HepG2 (cell line): ENCODE data around the gene VWA3A. TPM values are rescaled to one million over a fixed set of nuclear protein-coding genes. Genes with fewer than 3 reads are reported as not detected.

Experiments
- ATAC-seq: fragments of 200-7000 bp; cut with Tn5 transposase; 3 replicates; pipeline ENCODE4 v1.9.1; 2020; ENCODE audit warnings: mild to moderate bottlenecking, moderate library complexity
- BruUV-seq: library from RNA; stranded (reverse); fragments of 400-500 nt; replicated peaks from 2 replicates; lab custom pipeline; 2021; lab: Mats Ljungman, UMichigan
- CTCF ChIA-PET: fragments of 300-600 bp; formaldehyde crosslinking; extraction: SDS; loops from one replicate; lab custom pipeline; 2021; ENCODE audit warnings: low total read pairs, inconsistent platforms, low intra/inter-chr PET ratio; lab: Yijun Ruan, JAX
- POLR2A ChIA-PET: fragments of 350-600 bp; sonication (Branson Sonifier 250); formaldehyde crosslinking; loops from one replicate; lab custom pipeline; 2020; ENCODE audit warnings: antibody characterized with exemption, inconsistent platforms; lab: Yijun Ruan, JAX
- DNase-seq: peaks from one replicate; pipeline ENCODE4 v3.0.0-alpha.2; 2015; ENCODE audit warnings: low spot score
- FAIRE-seq: peaks from 3 replicates; lab custom pipeline; 2011; peaks lifted over from hg19 to GRCh38; lab: Jason Lieb, UNC
- H2AFZ ChIP-seq: one replicate; pipeline ENCODE4 v1.6.1; 2011; ENCODE audit warnings: low read length, inconsistent platforms
- H3K27ac ChIP-seq: fragments of 300-600 bp; 3 replicates; pipeline ENCODE4 v1.8.0; 2011; ENCODE audit warnings: mixed run types, mild to moderate bottlenecking, mixed read lengths, low read length, inconsistent platforms; ENCODE audit not compliant: insufficient read depth; ENCODE audit errors: extremely low read length
- H3K27me3 ChIP-seq, 2 experiments: fragments of 200-600 bp in 1 of 2; 2 replicates in 1 of 2; 3 replicates in 1 of 2; pipeline versions ENCODE4 v1.6.0 to v1.8.0; 2011; ENCODE audit warnings: low read length in 2 of 2, mild to moderate bottlenecking in 2 of 2, moderate library complexity in 2 of 2, inconsistent platforms in 1 of 2; ENCODE audit not compliant: insufficient read depth in 2 of 2, control insufficient read depth in 1 of 2
- H3K36me3 ChIP-seq, 2 experiments: fragments of 200-600 bp in 1 of 2; replicated peaks in 1 of 2; 2 replicates in 1 of 2; 3 replicates in 1 of 2; pipeline versions ENCODE4 v1.5.1 to v1.8.0; 2011; ENCODE audit warnings: low read length in 2 of 2, inconsistent platforms in 1 of 2; ENCODE audit not compliant: insufficient read depth in 2 of 2, control insufficient read depth in 1 of 2
- H3K4me1 ChIP-seq: 2 replicates; pipeline ENCODE4 v1.5.1; 2012; ENCODE audit warnings: low read length, inconsistent platforms; ENCODE audit not compliant: insufficient read depth
- H3K4me2 ChIP-seq: 2 replicates; pipeline ENCODE4 v1.6.0; 2011; ENCODE audit warnings: low read depth, low read length, inconsistent platforms
- H3K4me3 ChIP-seq, 3 experiments: fragments of 200-600 bp in 1 of 3; sonication (generic), shearing (Covaris generic) in 1 of 3; replicated peaks in 1 of 3; 2 replicates each; pipeline ENCODE4 v1.5.1; 2011 to 2016; ENCODE audit warnings: low read length in 3 of 3, inconsistent platforms in 2 of 3, low read depth in 2 of 3, mild to moderate bottlenecking in 2 of 3, control low read depth in 1 of 3, mixed read lengths in 1 of 3; ENCODE audit not compliant: insufficient read depth in 1 of 3
- H3K79me2 ChIP-seq: one replicate; pipeline ENCODE4 v1.6.1; 2011; ENCODE audit warnings: low read length, inconsistent platforms; ENCODE audit not compliant: insufficient read depth
- H3K9ac ChIP-seq: 2 replicates; pipeline ENCODE4 v1.6.0; 2011; ENCODE audit warnings: mild to moderate bottlenecking, low read depth, low read length, inconsistent platforms; ENCODE audit not compliant: insufficient read depth
- H3K9me3 ChIP-seq: 2 replicates; pipeline ENCODE4 v1.5.1; 2012; ENCODE audit warnings: mild to moderate bottlenecking, low read length
- H4K20me1 ChIP-seq: 2 replicates; pipeline ENCODE4 v1.6.0; 2011; ENCODE audit warnings: inconsistent platforms, mild to moderate bottlenecking, low read length, moderate library complexity; ENCODE audit not compliant: insufficient read depth
- AGO2 ChIP-seq: fragments of 200-400 bp; formaldehyde crosslinking; optimal IDR thresholded peaks from 2 replicates; pipeline ENCODE3; 2017; ENCODE audit warnings: mild to moderate bottlenecking, low read depth, low read length, moderate library complexity
- MAFF ChIP-seq: IDR thresholded peaks from 2 replicates; pipeline ENCODE4 v1.6.1; 2011; ENCODE audit warnings: low read depth, low read length, improper control_type of control experiment
- MAFK ChIP-seq, 2 experiments: IDR thresholded peaks in 1 of 2; conservative IDR thresholded peaks in 1 of 2; 2 replicates each; pipeline ENCODE4 v1.6.1; 2011; ENCODE audit warnings: improper control_type of control experiment in 2 of 2, low read length in 2 of 2
- ZNF460 ChIP-seq: sonication (generic); formaldehyde crosslinking; IDR thresholded peaks from 2 replicates; pipeline ENCODE4 v1.5.1; 2020; ENCODE audit warnings: missing genetic modification reagents, mild to moderate bottlenecking, borderline replicate concordance
- ZNF557 ChIP-seq: sonication (generic); formaldehyde crosslinking; IDR thresholded peaks from 2 replicates; pipeline ENCODE4 v1.4.0; 2020; ENCODE audit warnings: missing genetic modification reagents
- ZNF629 ChIP-seq: sonication (generic); formaldehyde crosslinking; conservative IDR thresholded peaks from 2 replicates; pipeline ENCODE4 v1.5.0; 2020; ENCODE audit warnings: missing genetic modification reagents
- ZNF7 ChIP-seq: IDR thresholded peaks from 2 replicates; pipeline ENCODE4 v1.6.1; 2016; ENCODE audit warnings: missing biosample characterization, missing genetic modification reagents
- WGBS: methylation state at CpG from one replicate; pipeline ENCODE4 v1.1.6; 2017; ENCODE audit warnings: low lambda C conversion rate; 5-methylcytosine and 5-hydroxymethylcytosine counted together
- in situ Hi-C: cut with HindIII; loops from 2 replicates; pipeline ENCODE4 v1.10.0; 2017; ENCODE audit warnings: low pct_unique_long_range_greater_than_20kb; ENCODE audit not compliant: extremely low pct_ligation_motif_present
- intact Hi-C: fragments of 100-400 bp; cut with micrococcal nuclease; formaldehyde crosslinking; loops from one replicate; pipeline ENCODE4 v1.10.0; 2022; ENCODE audit not compliant: unreplicated experiment
- polyA plus RNA-seq, 8 experiments: library from polyadenylated mRNA; depleted of rRNA in 3 of 8; stranded (reverse) in 7 of 8; unstranded in 1 of 8; fragments of >200 nt; fragmentation: Illumina TruSeq in 4 of 8; extraction: Trizol in 4 of 8; gene quantifications; 2 replicates each; pipeline versions ENCODE4 v1.2.1 to v1.2.3, GENCODE V29; 2011 to 2016; ENCODE audit warnings: low read depth in 4 of 8, missing spikeins in 1 of 8, mixed read lengths in 1 of 8; ENCODE audit not compliant: insufficient read depth in 1 of 8
- total RNA-seq, 5 experiments: library from RNA; depleted of rRNA; stranded (reverse); fragments of >200 nt; fragmentation: Illumina TruSeq; extraction: Trizol; gene quantifications; 2 replicates each; pipeline ENCODE4 v1.2.3, GENCODE V29; 2016; ENCODE audit warnings: low read depth in 1 of 5
- TF ChIP-seq, protein P1 (sequence below): sonication (generic); formaldehyde crosslinking; IDR thresholded peaks from 2 replicates; pipeline ENCODE4 v1.5.0; 2020; ENCODE audit warnings: mild to moderate bottlenecking, missing genetic modification reagents
- TF ChIP-seq, protein P2 (sequence below), 2 experiments: sonication (generic) in 1 of 2; formaldehyde crosslinking in 1 of 2; IDR thresholded peaks; 2 replicates each; pipeline versions ENCODE4 v1.4.0 to v1.6.1; 2018 to 2020; ENCODE audit warnings: missing genetic modification reagents in 2 of 2, borderline replicate concordance in 1 of 2, low read depth in 1 of 2, mild to moderate bottlenecking in 1 of 2, missing biosample characterization in 1 of 2

The VWA3A gene
- total and polyA plus RNA-seq, 2 of the 13 experiments (the other 11 are each of a cell fraction or from before 2014, with no cell fraction given), result 0.03 to 0.07 TPM

GRCh38 chr16:22202261-22202637, 109.9 kb downstream of the VWA3A start:
- Histone ChIP-seq H3K4me1 (peaks cover 76% of the 10 kb centered on the region), H3K79me2 (peaks cover 8% of the 10 kb centered on the region), H3K4me2 (no peak overlapping the region), H3K27me3 (no peaks in the 10 kb centered on the region; a peak in 1 of 5 replicates), H3K36me3 (no peaks in the 10 kb centered on the region), H3K27ac (no peak overlapping the region), H2AFZ (no peak overlapping the region), H3K4me3 (no peak overlapping the region)
- no peak for DNase-seq
- in situ Hi-C loops, result no loop called here
- WGBS, result 69% methylated on average over 6 of the region's 6 CpGs
- no peak for FAIRE-seq
- ATAC-seq, result no peak
- 0 out of 2 replicates have a peak, but pooled peaks have one; percentile 48 for TF ChIP-seq MAFF
- TF ChIP-seq ZNF460 (CRISPR knock-in tag), result 0 out of 2 replicates have a peak, but pooled peaks have one; percentile 2
- no peak for TF ChIP-seq ZNF629 (CRISPR knock-in tag)
- TF ChIP-seq MAFK (conservative IDR thresholded peaks at IDR 0.05 in 1 of 2, IDR thresholded peaks at IDR 0.05 in 1 of 2; ENCODE audit: low read length in 2 of 2), result peak; percentile 45 to 78; a peak in 3 of 4 replicates
- no peak for TF ChIP-seq ZNF557 (CRISPR knock-in tag)
- no peak for TF ChIP-seq AGO2
- TF ChIP-seq, all 625 proteins: peak for 3
- no peaks in the 10 kb centered on the region for H3K9me3 ChIP-seq
- no TSS peak for BruUV-seq
- ChIA-PET POLR2A (interaction anchor here (3.6 kb wide), 1 partner anchor 10 kb away, joined by 21 read pairs; no protein-coding TSS in a partner anchor), CTCF (no interaction called here)
- H3K9ac ChIP-seq, result no peak overlapping the region
- no peaks in the 10 kb centered on the region for H4K20me1 ChIP-seq
- intact Hi-C loops, result no loop called here

GRCh38 chr16:22203091-22203490, 110.8 kb downstream of the VWA3A start:
- ChIA-PET POLR2A (no interaction called here), CTCF (no interaction called here)
- ATAC-seq (no peak), DNase-seq (no peak), FAIRE-seq (no peak)
- no peaks in the 10 kb centered on the region for H3K36me3 ChIP-seq
- H3K27me3 ChIP-seq, result no peaks in the 10 kb centered on the region; a peak in 1 of 5 replicates
- H3K79me2 ChIP-seq, result peaks cover 17% of the 10 kb centered on the region
- peak overlapping the region; percentile 13; the same call in 1 of the 2 replicates for H3K4me2 ChIP-seq
- H3K9ac ChIP-seq, result no peak overlapping the region
- WGBS, result 46% methylated on average over 5 of the region's 5 CpGs
- peaks cover 76% of the 10 kb centered on the region for H3K4me1 ChIP-seq
- TF ChIP-seq, protein P1, sequence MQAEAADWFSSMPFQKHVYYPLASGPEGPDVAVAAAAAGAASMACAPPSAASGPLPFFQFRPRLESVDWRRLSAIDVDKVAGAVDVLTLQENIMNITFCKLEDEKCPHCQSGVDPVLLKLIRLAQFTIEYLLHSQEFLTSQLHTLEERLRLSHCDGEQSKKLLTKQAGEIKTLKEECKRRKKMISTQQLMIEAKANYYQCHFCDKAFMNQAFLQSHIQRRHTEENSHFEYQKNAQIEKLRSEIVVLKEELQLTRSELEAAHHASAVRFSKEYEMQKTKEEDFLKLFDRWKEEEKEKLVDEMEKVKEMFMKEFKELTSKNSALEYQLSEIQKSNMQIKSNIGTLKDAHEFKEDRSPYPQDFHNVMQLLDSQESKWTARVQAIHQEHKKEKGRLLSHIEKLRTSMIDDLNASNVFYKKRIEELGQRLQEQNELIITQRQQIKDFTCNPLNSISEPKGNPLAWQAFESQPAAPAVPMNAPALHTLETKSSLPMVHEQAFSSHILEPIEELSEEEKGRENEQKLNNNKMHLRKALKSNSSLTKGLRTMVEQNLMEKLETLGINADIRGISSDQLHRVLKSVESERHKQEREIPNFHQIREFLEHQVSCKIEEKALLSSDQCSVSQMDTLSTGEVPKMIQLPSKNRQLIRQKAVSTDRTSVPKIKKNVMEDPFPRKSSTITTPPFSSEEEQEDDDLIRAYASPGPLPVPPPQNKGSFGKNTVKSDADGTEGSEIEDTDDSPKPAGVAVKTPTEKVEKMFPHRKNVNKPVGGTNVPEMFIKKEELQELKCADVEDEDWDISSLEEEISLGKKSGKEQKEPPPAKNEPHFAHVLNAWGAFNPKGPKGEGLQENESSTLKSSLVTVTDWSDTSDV, result no peak
- TF ChIP-seq, protein P2, sequence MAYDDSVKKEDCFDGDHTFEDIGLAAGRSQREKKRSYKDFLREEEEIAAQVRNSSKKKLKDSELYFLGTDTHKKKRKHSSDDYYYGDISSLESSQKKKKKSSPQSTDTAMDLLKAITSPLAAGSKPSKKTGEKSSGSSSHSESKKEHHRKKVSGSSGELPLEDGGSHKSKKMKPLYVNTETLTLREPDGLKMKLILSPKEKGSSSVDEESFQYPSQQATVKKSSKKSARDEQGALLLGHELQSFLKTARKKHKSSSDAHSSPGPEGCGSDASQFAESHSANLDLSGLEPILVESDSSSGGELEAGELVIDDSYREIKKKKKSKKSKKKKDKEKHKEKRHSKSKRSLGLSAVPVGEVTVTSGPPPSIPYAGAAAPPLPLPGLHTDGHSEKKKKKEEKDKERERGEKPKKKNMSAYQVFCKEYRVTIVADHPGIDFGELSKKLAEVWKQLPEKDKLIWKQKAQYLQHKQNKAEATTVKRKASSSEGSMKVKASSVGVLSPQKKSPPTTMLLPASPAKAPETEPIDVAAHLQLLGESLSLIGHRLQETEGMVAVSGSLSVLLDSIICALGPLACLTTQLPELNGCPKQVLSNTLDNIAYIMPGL (CRISPR knock-in tag; IDR thresholded peaks at IDR 0.05; ENCODE audit: borderline replicate concordance in 1 of 2, low read depth in 1 of 2), result 0 out of 4 replicates have a peak, but pooled peaks of 1 of the 2 experiments have one; percentile 16
- peak; percentile 94 for TF ChIP-seq ZNF7 (CRISPR knock-in tag)
- H2AFZ ChIP-seq, result no peak overlapping the region
- no peak overlapping the region for H3K4me3 ChIP-seq
- in situ Hi-C loops (no loop called here), intact Hi-C loops (no loop called here)
- no peak overlapping the region for H3K27ac ChIP-seq
- no peaks in the 10 kb centered on the region for H4K20me1 ChIP-seq
- H3K9me3 ChIP-seq, result no peaks in the 10 kb centered on the region
- no TSS peak for BruUV-seq
